HEK293T (cell line): ENCODE results near the gene GPRC6A.

Experiments used
- ARNT ChIP-seq: fragments of 450-650 bp; IDR thresholded peaks from 2 replicates; pipeline ENCODE4 v1.6.1; 2017; ENCODE audit warnings: mild to moderate bottlenecking
- BHLHE40 ChIP-seq: fragments of 450-650 bp; IDR thresholded peaks from 2 replicates; pipeline ENCODE4 v1.6.1; 2016; ENCODE audit warnings: mild to moderate bottlenecking, moderate library complexity, borderline replicate concordance
- ELF4 ChIP-seq: fragments of 450-650 bp; IDR thresholded peaks from 2 replicates; pipeline ENCODE4 v1.6.1; 2017; ENCODE audit warnings: antibody characterized with exemption
- FOXK2 ChIP-seq: fragments of 450-650 bp; IDR thresholded peaks from 2 replicates; pipeline ENCODE4 v1.6.1; 2016; ENCODE audit warnings: mild to moderate bottlenecking
- FOXM1 ChIP-seq: fragments of 450-650 bp; IDR thresholded peaks from 2 replicates; pipeline ENCODE4 v1.6.1; 2017; ENCODE audit warnings: mild to moderate bottlenecking, borderline replicate concordance
- HDGF ChIP-seq: fragments of 450-650 bp; IDR thresholded peaks from 2 replicates; pipeline ENCODE4 v1.6.1; 2017; ENCODE audit warnings: antibody characterized with exemption, borderline replicate concordance
- NFRKB ChIP-seq: fragments of 450-650 bp; IDR thresholded peaks from 2 replicates; pipeline ENCODE4 v1.6.1; 2016; ENCODE audit warnings: mild to moderate bottlenecking, moderate library complexity
- SP1 ChIP-seq: fragments of 450-650 bp; IDR thresholded peaks from 2 replicates; pipeline ENCODE4 v1.6.1; 2017
- TARDBP ChIP-seq: fragments of 450-650 bp; IDR thresholded peaks from 2 replicates; pipeline ENCODE4 v1.6.1; 2016
- ZNF384 ChIP-seq: fragments of 450-650 bp; IDR thresholded peaks from 2 replicates; pipeline ENCODE4 v1.6.1; 2016
- TF ChIP-seq, protein P1 (sequence below): fragments of 450-650 bp; IDR thresholded peaks from 2 replicates; pipeline ENCODE4 v1.6.1; 2016

- TF ChIP-seq HDGF, result no peak
- no peak for TF ChIP-seq FOXM1
- no peak for TF ChIP-seq SP1
- TF ChIP-seq ARNT, result no peak
- no peak for TF ChIP-seq BHLHE40
- no peak for TF ChIP-seq ZNF384
- TF ChIP-seq FOXK2, result no peak
- TF ChIP-seq, protein P1, sequence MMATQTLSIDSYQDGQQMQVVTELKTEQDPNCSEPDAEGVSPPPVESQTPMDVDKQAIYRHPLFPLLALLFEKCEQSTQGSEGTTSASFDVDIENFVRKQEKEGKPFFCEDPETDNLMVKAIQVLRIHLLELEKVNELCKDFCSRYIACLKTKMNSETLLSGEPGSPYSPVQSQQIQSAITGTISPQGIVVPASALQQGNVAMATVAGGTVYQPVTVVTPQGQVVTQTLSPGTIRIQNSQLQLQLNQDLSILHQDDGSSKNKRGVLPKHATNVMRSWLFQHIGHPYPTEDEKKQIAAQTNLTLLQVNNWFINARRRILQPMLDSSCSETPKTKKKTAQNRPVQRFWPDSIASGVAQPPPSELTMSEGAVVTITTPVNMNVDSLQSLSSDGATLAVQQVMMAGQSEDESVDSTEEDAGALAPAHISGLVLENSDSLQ, result no peak
- no peak for TF ChIP-seq ELF4
- no peak for TF ChIP-seq TARDBP
- TF ChIP-seq NFRKB, result no peak
Observed at GRCh38 chr6:116763906-116764628, 64.8 kb downstream of the GPRC6A start.
